HFF-Myc (cell line): ENCODE results near the gene SLIT3.

Source experiments
- DNase-seq: peaks from one replicate; pipeline ENCODE4 v3.0.0-alpha.2; 2011; ENCODE audit warnings: low read depth; ENCODE audit errors: extremely low read depth
- H3K4me3 ChIP-seq: replicated peaks from 2 replicates; pipeline ENCODE4 v1.5.1; 2011; ENCODE audit warnings: low read depth, mild to moderate bottlenecking, control low read depth, low read length
- CTCF ChIP-seq: IDR thresholded peaks from 2 replicates; pipeline ENCODE4 v1.5.1; 2012; ENCODE audit warnings: mild to moderate bottlenecking, low read depth, low read length, control low read depth; ENCODE audit errors: missing control alignments

Gene SLIT3

DNA sequence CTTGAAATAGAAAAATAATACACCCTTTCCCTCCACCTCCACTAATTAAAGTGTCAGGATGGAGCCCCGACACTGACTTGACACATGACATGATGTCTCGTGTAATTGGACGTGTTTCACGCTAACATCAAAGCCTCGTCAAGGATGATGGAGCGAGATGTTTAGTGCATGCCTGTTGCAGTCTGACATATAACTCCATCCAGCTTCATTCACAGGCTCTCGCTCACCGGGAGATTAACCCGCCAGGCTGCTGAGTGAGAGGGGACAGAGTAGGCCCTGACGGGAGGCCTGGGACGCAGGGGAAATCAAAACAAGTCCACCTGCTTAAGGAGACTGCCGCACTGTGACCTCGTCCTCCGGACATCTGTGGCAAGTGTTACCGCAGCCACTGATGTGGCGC lies 263.5 kb downstream of the SLIT3 start:
- no peak for DNase-seq
- no peak for TF ChIP-seq CTCF

DNA sequence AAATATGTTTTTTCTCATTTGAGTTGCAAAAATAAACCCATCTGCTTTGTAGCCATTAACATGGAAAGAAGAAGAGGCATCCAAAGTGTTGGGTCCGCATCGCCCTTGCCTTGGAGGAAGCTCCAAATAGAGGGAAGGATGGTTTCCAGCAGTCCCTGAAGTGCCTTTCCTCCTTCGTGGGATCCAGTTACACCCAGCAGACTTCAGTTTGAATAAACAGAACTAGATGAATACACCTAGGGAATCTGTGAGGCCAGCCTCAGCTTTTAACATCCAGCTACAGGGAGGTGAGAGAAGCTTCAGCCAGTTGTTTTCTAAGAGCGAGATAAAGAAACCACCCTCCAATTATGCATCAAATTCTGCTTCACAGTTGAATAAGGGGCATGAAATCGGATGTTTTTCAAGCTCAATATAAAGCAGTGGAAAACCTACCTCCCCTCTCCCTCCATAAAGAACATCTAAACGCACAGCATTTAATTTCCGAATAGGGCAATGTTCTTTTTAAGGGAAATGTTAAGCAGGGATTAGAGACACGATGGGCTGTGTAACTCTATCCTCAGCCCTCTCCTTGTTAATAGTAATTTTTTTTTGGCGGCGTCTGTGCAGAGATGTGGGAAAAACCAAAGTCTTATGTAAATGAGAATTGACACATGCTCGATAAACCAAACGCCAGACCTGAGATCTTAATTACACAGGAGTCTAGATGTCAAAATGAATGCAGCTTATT lies 264.7 kb downstream of the SLIT3 start:
- no peak for TF ChIP-seq CTCF
- H3K4me3 ChIP-seq: no peak overlapping the region
- no peak for DNase-seq

More for the DNA sequence above, 263.5 kb downstream of the SLIT3 start:
- H3K4me3 ChIP-seq: no peak overlapping the region

DNA sequence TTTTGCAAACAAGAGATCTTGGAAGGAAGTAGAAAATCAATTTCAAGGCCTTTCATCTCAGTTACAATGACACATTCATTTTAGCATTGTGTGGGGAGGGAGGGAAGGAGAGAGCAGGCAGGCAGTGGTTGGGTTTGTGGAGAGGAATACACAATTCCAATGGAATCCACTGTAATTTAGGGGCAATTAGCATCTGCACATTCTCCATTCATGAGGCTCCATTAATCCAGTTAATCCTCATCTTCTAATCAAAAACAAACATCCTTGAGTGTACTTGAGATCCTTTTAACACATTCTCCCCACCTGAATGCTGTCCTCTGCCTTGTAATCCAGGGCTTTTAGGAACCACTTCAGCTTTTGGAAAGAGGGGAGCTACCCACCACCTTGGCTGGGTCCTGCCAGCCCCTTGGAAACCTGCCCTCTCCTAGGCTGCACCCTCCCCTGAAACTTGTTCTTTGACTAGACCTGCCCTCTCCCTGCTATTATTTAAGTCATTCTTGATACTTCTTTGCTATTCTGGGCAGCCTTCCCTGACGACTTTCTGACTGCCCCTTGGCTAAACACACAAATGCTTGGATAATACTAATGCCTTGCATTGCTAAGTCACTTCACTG lies 271.2 kb downstream of the SLIT3 start:
- no peak for DNase-seq
- no peak for TF ChIP-seq CTCF
- no peak overlapping the region for H3K4me3 ChIP-seq

GRCh38 chr5:169029037-169029436 lies 271.9 kb downstream of the SLIT3 start:
- TF ChIP-seq CTCF: no peak
- DNase-seq: no peak
- H3K4me3 ChIP-seq: no peak overlapping the region

- no peak overlapping the region for H3K4me3 ChIP-seq
- no peak for TF ChIP-seq CTCF
- no peak for DNase-seq
Observed at GRCh38 chr5:169027501-169028061, 273.4 kb downstream of the SLIT3 start.

DNA sequence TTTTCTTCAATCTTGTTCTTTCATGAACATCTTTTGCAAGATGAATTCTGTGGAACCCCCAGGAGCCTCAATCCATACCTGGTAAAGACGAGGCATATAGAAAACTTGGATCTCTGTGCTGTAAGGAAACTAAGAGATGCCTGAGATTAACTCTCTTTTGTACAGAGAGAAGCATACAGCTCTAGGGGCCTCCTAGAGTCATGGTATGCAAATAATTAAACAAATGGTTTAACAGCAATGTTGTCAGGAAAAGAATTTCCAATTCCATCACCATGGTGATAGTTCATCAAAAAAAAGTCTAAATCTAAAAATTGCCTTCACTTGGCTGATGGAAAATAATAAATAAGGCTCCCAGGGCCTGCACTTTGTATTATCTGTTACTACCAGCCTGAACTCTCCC lies 275.4 kb downstream of the SLIT3 start:
- no peak overlapping the region for H3K4me3 ChIP-seq
- DNase-seq: no peak
- no peak for TF ChIP-seq CTCF
